Activated CD8-positive, alpha-beta T cell treated with anti-CD3 and anti-CD28 coated beads for 36 hours (primary cell): ENCODE data around the gene STAT6. TPM values are rescaled to one million over a fixed set of nuclear protein-coding genes. Genes with fewer than 3 reads are reported as not detected.
A peak's percentile ranks its signal among the peaks of the same experiment; 100 is the strongest.

Source experiments
- ATAC-seq: fragments of 200-7000 bp; cut with Tn5 transposase; one replicate; pipeline ENCODE4 v1.10.0; 2021; ENCODE audit warnings: mild to moderate bottlenecking, moderate library complexity
- CTCF ChIA-PET: fragments of 350-600 bp; sonication (Branson Sonifier 250); formaldehyde crosslinking; loops from one replicate; lab custom pipeline; 2021; ENCODE audit warnings: antibody characterized with exemption; lab: Charles Lee
- POLR2A ChIA-PET: fragments of 350-600 bp; sonication (Branson Sonifier 250); formaldehyde crosslinking; loops from one replicate; lab custom pipeline; 2021; ENCODE audit warnings: antibody characterized with exemption; lab: Charles Lee
- DNase-seq: peaks from one replicate; pipeline ENCODE4 v3.0.0-alpha.2; 2020
- H3K27ac Mint-ChIP-seq: one replicate; pipeline ENCODE4 v1.8.0; 2021; ENCODE audit warnings: mild to moderate bottlenecking, mixed read lengths
- H3K27me3 Mint-ChIP-seq: one replicate; pipeline ENCODE4 v1.8.0; 2021; ENCODE audit warnings: mixed read lengths
- H3K36me3 Mint-ChIP-seq: one replicate; pipeline ENCODE4 v1.8.0; 2021; ENCODE audit warnings: low read depth, mixed read lengths
- H3K4me1 Mint-ChIP-seq: one replicate; pipeline ENCODE4 v1.8.0; 2021; ENCODE audit warnings: low read depth, mixed read lengths
- H3K4me3 Mint-ChIP-seq: one replicate; pipeline ENCODE4 v1.8.0; 2021; ENCODE audit warnings: mild to moderate bottlenecking, moderate library complexity, mixed read lengths
- H3K9me3 Mint-ChIP-seq: one replicate; pipeline ENCODE4 v1.8.0; 2021; ENCODE audit warnings: mixed read lengths
- CTCF ChIP-seq: fragments of 200-600 bp; IDR thresholded peaks from one replicate; pipeline ENCODE4 v1.8.0; 2022; ENCODE audit warnings: antibody characterized with exemption, mild to moderate bottlenecking
- intact Hi-C: fragments of 100-400 bp; cut with micrococcal nuclease; formaldehyde crosslinking; loops from one replicate; pipeline ENCODE4 v1.10.0; 2022
- total RNA-seq, 2 experiments: library from RNA; stranded (reverse); gene quantifications; one replicate each; pipeline ENCODE4 v1.2.3, GENCODE V29; 2021

The STAT6 gene
- total RNA-seq, 2 experiments from 2014 or later = 207 to 209 TPM

- no peak for TF ChIP-seq CTCF
- intact Hi-C loops = no loop called here
- Mint-ChIP-seq H3K36me3 (peaks cover 60% of the 10 kb centered on the region), H3K4me3 (no peak overlapping the region), H3K9me3 (no peaks in the 10 kb centered on the region), H3K27ac (peak overlapping the region; percentile 79), H3K4me1 (peaks cover 68% of the 10 kb centered on the region), H3K27me3 (no peaks in the 10 kb centered on the region)
- ChIA-PET CTCF (interaction anchor here (1.1 to 12.4 kb wide), 8 partner anchors 8 to 112 kb away, joined by 3 to 193 read pairs (median 10); partner anchors contain the start of gene STAT6), POLR2A (interaction anchor here (0.9 to 18.7 kb wide), 8 partner anchors 3 to 358 kb away, joined by 3 to 417 read pairs (median 6); partner anchors contain the start of genes LRP1, NAB2, NEMP1 and STAT6)
- ATAC-seq (no peak), DNase-seq (no peak)
These were observed 12.6 kb downstream of the STAT6 start for GRCh38 chr12:57098546-57098945.

GRCh38 chr12:57097554-57097835 is 13.7 kb downstream of the STAT6 start:
- H3K36me3 Mint-ChIP-seq = peaks cover 66% of the 10 kb centered on the region

GRCh38 chr12:57096748-57097553 is 14.2 kb downstream of the STAT6 start:
- no peaks in the 10 kb centered on the region for H3K9me3 Mint-ChIP-seq
- peaks cover 66% of the 10 kb centered on the region for H3K36me3 Mint-ChIP-seq
- no peak for DNase-seq
- no peak overlapping the region for H3K4me3 Mint-ChIP-seq
- intact Hi-C loops = no loop called here
- POLR2A ChIA-PET = interaction anchor here (1.0 to 18.7 kb wide), 5 partner anchors 2 to 34 kb away, joined by 4 to 417 read pairs (median 155); partner anchors contain the start of genes NAB2, NEMP1 and STAT6
- CTCF ChIA-PET = interaction anchor here (1.1 to 12.4 kb wide), 4 partner anchors 11 to 117 kb away, joined by 3 to 193 read pairs (median 85); partner anchors contain the start of gene STAT6
- peak overlapping the region; percentile 92 for H3K27ac Mint-ChIP-seq
- ATAC-seq = no peak
- no peaks in the 10 kb centered on the region for H3K27me3 Mint-ChIP-seq
- H3K4me1 Mint-ChIP-seq = peaks cover 72% of the 10 kb centered on the region
- TF ChIP-seq CTCF = no peak

More at GRCh38 chr12:57097554-57097835, 13.7 kb downstream of the STAT6 start:
- Mint-ChIP-seq H3K4me3 (no peak overlapping the region), H3K27me3 (no peaks in the 10 kb centered on the region), H3K9me3 (no peaks in the 10 kb centered on the region), H3K27ac (peak overlapping the region; percentile 92), H3K4me1 (peaks cover 72% of the 10 kb centered on the region)
- CTCF ChIA-PET = interaction anchor here (1.1 to 12.4 kb wide), 5 partner anchors 11 to 116 kb away, joined by 3 to 193 read pairs (median 7); partner anchors contain the start of gene STAT6
- DNase-seq (no peak), ATAC-seq (no peak)
- TF ChIP-seq CTCF = no peak
- POLR2A ChIA-PET = interaction anchor here (2.0 to 18.7 kb wide), 5 partner anchors 2 to 32 kb away, joined by 6 to 417 read pairs (median 155); partner anchors contain the start of genes NAB2, NEMP1 and STAT6
- intact Hi-C loops = no loop called here

GRCh38 chr12:57096099-57096572 is 15.0 kb downstream of the STAT6 start:
- ATAC-seq (no peak), DNase-seq (no peak)
- ChIA-PET POLR2A (interaction anchor here (1.0 to 18.7 kb wide), 7 partner anchors 1 to 94 kb away, joined by 3 to 417 read pairs (median 104); partner anchors contain the start of genes NAB2, NEMP1 and STAT6), CTCF (interaction anchor here (1.0 to 12.4 kb wide), 4 partner anchors 12 to 118 kb away, joined by 3 to 193 read pairs (median 86); partner anchors contain the start of gene STAT6)
- H3K36me3 Mint-ChIP-seq = peaks cover 70% of the 10 kb centered on the region
- H3K4me3 Mint-ChIP-seq = no peak overlapping the region
- H3K27me3 Mint-ChIP-seq = no peaks in the 10 kb centered on the region
- no peak for TF ChIP-seq CTCF
- peaks cover 77% of the 10 kb centered on the region for H3K4me1 Mint-ChIP-seq
- intact Hi-C loops = no loop called here
- H3K9me3 Mint-ChIP-seq = no peaks in the 10 kb centered on the region
- H3K27ac Mint-ChIP-seq = peak overlapping the region; percentile 92
